NB4 (cell line): Measurements from ENCODE around the gene MPP3.

Source experiments
- DNase-seq: peaks from one replicate; pipeline ENCODE4 v3.0.0; 2010; ENCODE audit warnings: low read depth
- H3K4me3 ChIP-seq: one replicate; pipeline ENCODE4 v1.5.1; 2011; ENCODE audit warnings: mild to moderate bottlenecking, low read depth, low read length, moderate library complexity
- CTCF ChIP-seq: IDR thresholded peaks from one replicate; pipeline ENCODE4 v1.5.1; 2012; ENCODE audit warnings: low read depth, low read length
- MAX ChIP-seq: IDR thresholded peaks from 2 replicates; pipeline ENCODE4 v1.6.1; 2011; ENCODE audit warnings: low read depth, low read length
- MYC ChIP-seq: IDR thresholded peaks from 2 replicates; pipeline ENCODE4 v1.6.1; 2011; ENCODE audit warnings: low read depth, low read length
- POLR2A ChIP-seq: IDR thresholded peaks from 2 replicates; pipeline ENCODE4 v1.6.1; 2011; ENCODE audit warnings: mild to moderate bottlenecking; ENCODE audit not compliant: insufficient read length; ENCODE audit errors: extremely low read depth

The MPP3 gene

GRCh38 chr17:43789482-43789881 lies 43.5 kb downstream of the MPP3 start:
- TF ChIP-seq MAX (no peak), MYC (no peak), CTCF (no peak), POLR2A (no peak)
- DNase-seq, result no peak

GRCh38 chr17:43788540-43788939 lies 44.4 kb downstream of the MPP3 start:
- DNase-seq, result no peak
- TF ChIP-seq CTCF (no peak), MAX (no peak)
- no peak overlapping the region for H3K4me3 ChIP-seq

More at GRCh38 chr17:43789482-43789881, 43.5 kb downstream of the MPP3 start:
- H3K4me3 ChIP-seq, result no peak overlapping the region

GRCh38 chr17:43787728-43788127 lies 45.2 kb downstream of the MPP3 start:
- DNase-seq, result no peak
- TF ChIP-seq MYC, result no peak
- no peak for TF ChIP-seq MAX
- no peak for TF ChIP-seq CTCF
- TF ChIP-seq POLR2A, result no peak
- H3K4me3 ChIP-seq, result no peak overlapping the region

GRCh38 chr17:43784628-43785101 lies 48.3 kb downstream of the MPP3 start:
- DNase-seq, result no peak

GRCh38 chr17:43784068-43784467 lies 48.9 kb downstream of the MPP3 start:
- TF ChIP-seq POLR2A (no peak), CTCF (no peak), MYC (no peak), MAX (no peak)
- no peak for DNase-seq
- H3K4me3 ChIP-seq, result no peak overlapping the region

More at GRCh38 chr17:43784628-43785101, 48.3 kb downstream of the MPP3 start:
- no peak overlapping the region for H3K4me3 ChIP-seq
- no peak for TF ChIP-seq MYC
- no peak for TF ChIP-seq POLR2A
- TF ChIP-seq CTCF, result no peak
- TF ChIP-seq MAX, result no peak
